ENCODE data around the gene ELF5. TPM values are rescaled to one million over a fixed set of nuclear protein-coding genes. Genes with fewer than 3 reads are reported as not detected.

ELF5 gene
- total RNA-seq (2022; extraction: Qiagen RNA extraction; ENCODE audit: low read depth): not detected in 5 replicates

GRCh38 chr11:34513682-34514449 lies at the start of gene ELF5:
Gene ELF5, minus strand, starts transcription at chr11:34513794. Its CDS starts 8,045 bp downstream, at chr11:34505749.

GRCh38 chr11:34438529-34439507 lies 74.8 kb downstream of the ELF5 start, which contains the start of gene CAT:
Gene CAT, plus strand, starts transcription at chr11:34438934. Its CDS starts 80 bp downstream, at chr11:34439014.

Other genes with a start within 250 kb of the ELF5 start
- gene ABTB2, start 155.8 kb downstream of the ELF5 start, total RNA-seq (2022; extraction: Qiagen RNA extraction; ENCODE audit: low read depth): 17.8 to 27.5 TPM (median 23.1 TPM) in 5 replicates
- gene CAT, start 74.9 kb downstream of the ELF5 start, total RNA-seq (2022; extraction: Qiagen RNA extraction; ENCODE audit: low read depth): 41.9 to 48.7 TPM (median 43.2 TPM) in 5 replicates
- gene EHF, start 107.3 kb upstream of the ELF5 start, total RNA-seq (2022; extraction: Qiagen RNA extraction; ENCODE audit: low read depth): 0.20 to 0.67 TPM (median 0.53 TPM) in 5 replicates